ENCODE results near the gene ALDH9A1.
"Not testable (repeated sequence)": the region's sequence is repeated elsewhere in the genome, so short reads cannot be mapped to it uniquely, and the experiment has no call there.

The ALDH9A1 gene

DNA sequence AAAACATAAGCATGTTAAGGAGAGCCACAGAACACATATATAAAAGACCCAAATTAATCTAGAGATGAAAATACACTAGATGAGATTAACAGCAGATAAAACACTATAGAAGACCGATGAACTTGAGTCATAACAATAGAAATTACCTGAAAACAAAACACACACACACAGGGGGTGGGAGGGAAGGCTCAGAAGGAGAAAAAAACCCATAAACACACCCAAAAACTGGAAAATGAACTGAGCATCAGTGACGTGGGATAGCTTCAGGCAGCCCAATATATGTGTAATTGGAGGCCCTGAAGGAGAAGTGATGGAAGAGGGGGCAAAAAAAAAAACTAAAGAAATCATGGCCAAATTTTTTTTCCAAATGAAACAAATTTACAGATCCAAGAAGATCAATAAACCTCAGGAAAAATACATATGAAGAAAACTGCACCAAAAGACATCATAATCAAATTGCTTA lies 11.4 kb downstream of the ALDH9A1 start:
- DNase-seq (ENCODE audit: low read depth in 2 of 2), result no peak

DNA sequence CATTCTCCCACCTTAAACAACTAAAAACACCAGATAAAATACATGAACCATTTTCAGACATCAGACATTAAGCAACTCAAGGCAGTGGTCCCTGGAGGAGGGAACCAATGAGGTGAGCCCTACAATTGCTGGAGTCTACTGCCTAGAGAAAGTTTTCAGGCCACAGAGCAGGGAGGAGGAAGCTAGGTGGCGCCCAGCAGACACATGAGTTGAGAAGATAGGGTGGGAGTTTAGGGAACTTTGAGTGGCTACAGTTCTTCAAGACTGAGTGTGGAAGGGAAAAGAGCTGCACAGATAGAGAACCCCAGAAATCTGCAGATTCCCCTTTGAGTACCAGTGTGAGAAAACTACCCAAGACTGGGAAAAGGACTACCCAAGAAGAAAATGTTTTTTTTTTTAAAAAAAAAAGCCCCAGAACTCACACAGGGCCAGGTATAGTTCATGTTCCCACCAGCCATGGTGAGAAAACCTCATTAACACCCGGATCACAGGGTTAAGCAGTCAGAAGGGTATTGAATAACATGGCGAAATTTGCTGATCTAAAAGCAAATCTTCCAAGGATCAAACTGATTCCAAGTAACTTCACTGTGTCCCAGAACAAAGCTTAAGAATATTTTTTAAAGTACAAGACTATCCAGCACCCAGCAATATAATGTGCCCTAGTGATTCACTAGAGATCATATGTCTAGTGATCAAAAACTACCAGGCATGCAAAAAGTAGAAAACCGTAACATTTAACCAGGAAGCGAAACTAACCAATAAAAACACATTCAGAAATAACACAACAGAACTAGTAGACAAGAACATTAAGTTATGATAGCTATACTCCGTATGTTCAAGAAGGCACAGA lies 12.0 kb downstream of the ALDH9A1 start:
- no peak for DNase-seq (ENCODE audit: low read depth in 2 of 2)

DNA sequence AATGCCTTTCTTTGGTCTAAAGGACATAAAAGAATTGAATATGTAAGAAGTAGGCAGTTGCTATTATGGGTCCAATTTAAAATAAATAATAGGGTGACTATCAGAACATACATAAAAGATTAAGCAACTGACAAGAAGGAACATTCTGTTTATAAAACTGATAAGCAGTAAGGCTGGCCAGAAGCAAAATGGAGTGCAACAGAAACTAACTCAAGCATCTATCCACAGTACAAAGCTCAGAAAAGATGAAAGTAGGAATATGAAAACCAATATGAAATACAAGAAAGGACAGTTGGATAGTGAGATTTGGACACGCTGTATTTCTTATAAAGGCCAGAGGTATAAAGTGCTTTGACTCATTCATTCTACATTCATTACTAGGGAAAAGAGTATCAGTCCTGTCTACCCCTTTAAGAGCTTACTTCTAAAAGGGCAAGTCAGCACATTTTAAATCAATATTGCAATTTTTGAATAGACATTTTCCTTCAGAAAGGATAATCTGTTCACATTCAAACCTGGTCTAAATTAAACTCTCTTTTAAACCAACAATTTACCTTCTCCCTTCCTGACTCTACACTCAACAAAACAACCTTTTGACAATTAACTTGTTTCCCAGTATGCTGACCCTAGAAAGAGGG lies 14.4 kb downstream of the ALDH9A1 start:
- no peak for DNase-seq (ENCODE audit: low read depth in 2 of 2)

DNA sequence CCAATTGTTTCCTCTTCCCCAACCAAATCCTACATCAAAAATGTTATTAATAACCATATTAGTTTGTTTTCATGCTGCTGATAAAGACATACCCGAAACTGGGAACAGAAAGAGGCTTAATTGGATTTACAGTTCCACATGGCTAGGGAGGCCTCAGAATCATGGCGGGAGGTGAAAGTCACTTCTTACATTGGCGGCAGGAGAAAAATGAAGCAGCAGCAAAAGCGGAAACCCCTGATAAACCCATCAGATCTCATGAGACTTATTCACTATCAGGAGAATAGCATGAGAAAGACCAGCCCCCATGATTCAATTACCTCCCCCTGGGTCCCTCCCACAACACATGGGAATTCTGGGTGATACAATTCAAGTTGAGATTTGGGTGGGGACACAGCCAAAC lies 17.6 kb downstream of the ALDH9A1 start:
- DNase-seq (ENCODE audit: low read depth in 2 of 2), result not testable (repeated sequence)

DNA sequence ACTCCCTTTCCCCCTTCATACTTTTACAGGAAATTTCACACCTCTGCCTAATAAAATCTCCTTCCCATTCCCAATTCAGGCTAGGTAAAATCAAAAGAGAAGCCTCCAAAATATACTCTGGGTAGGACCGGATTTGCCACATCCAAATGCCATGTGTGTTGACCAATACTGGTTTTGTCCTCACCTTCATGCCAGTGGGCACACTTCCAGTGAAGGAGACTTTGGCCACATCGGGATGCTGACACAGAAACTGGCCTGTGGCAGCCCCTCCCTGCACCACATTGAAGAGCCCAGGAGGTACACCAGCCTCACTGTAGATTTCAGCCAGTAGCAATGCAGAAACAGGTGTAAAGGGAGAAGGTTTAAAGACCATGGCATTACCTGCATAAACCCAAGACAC lies 18.1 kb downstream of the ALDH9A1 start:
- DNase-seq (ENCODE audit: low read depth in 2 of 2), result no peak

DNA sequence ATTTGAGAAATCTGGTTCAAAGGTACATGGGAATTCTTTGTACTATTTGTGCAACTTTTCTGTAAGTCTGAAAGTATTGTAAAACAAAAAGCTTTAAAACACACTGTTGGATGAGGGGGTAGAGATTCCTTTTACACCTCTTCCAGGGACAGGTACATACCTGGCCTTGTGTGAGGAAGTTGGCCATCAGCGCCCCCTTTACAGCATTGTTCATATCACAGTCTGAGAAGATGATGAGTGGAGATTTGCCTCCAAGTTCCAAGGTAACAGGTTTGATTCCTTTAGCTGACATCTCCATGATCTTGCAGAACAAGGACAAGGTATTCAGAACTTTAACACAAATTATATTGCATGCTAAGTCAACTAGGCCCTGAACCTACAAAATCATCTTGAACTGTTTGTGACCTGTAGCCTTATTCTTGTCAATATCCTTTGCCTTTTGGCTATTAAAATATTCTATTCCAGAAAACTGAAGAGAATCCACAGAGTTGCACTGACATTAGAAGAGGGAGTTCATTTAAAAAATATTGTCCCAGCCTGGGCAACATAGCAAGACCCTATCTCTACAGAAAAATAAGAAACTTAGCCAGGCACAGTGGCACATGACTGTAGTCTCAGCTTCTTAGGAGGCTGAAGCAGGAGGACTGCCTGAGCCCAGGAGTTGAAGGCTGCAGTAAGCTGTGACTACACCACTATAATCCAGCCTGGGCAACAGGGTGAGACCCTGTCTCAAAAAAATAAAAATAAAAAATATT lies 18.9 kb downstream of the ALDH9A1 start:
- DNase-seq (ENCODE audit: low read depth in 2 of 2), result no peak

DNA sequence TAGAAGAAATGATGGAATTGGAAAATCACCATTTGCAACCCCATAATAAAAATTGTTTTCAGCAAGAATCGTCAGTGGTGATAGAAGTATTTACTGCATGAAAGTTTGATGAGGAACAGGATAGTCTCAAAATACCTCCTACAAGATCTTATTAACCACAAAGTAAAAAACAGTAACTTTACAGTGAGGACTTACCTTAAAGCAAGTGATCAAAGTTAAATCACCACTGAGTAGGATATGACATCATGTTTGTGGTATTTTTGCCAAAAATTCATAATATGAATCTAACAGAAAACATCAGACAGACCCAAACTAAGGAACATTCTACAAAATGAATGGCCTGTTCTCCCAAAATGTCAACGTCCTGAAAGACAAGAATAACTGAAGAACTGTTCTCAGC lies 19.9 kb downstream of the ALDH9A1 start:
- DNase-seq (ENCODE audit: low read depth in 2 of 2), result no peak

DNA sequence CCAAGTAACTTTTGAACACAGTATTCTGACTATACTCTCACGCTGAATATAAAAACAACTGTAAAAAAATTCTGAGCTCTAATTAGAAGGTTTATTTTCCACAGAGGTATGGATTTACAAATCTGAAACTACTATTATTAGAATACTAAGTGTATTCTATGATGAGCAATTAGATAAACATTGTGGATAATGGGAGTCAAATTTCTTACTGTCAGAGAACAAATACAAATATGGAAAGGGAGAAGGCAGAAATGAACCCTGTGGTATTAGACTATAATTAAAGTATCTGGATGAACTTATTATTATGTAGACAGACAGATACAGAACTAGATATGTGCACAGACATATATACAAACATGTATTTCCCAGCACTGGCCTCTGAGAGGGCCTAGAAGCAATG lies 22.6 kb downstream of the ALDH9A1 start:
- DNase-seq (ENCODE audit: low read depth in 2 of 2), result no peak

DNA sequence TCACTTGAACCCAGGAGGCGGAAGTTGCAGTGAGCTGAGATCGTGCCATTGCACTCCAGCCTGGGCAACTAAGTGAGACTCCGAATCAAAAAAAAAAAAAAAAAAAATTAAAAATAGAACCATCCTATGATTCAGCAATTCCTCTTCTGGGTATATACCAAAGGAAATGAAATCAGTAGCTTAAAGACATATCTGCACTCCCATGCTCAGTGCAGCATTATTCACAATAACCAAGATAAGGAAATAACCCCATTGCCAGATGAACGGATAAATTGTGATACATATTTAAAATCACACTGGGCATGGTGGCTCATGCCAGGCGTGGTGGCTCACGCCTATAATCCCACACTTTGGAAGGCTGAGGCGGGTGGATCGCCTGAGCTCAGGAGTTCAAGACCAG lies 23.8 kb downstream of the ALDH9A1 start:
- DNase-seq (ENCODE audit: low read depth in 2 of 2), result no peak

DNA sequence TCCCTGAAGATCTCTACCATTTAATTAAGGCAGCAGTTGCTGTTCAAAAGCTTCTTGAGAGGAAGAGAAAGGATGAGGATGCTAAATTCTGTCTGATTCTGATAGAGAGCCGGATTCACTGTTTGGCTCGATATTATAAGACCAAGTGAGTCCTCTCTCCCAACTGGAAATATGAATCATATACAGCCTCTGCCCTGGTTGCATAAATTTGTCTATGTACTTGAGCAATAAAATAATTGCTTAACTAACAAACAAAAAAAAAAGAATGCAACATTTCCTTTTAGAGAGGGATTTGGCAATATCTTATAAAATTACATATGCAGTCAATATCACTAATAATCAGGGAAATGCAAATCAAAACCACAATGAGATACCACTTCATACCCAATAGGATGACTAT lies 26.8 kb downstream of the ALDH9A1 start:
- DNase-seq (ENCODE audit: low read depth in 2 of 2), result no peak

DNA sequence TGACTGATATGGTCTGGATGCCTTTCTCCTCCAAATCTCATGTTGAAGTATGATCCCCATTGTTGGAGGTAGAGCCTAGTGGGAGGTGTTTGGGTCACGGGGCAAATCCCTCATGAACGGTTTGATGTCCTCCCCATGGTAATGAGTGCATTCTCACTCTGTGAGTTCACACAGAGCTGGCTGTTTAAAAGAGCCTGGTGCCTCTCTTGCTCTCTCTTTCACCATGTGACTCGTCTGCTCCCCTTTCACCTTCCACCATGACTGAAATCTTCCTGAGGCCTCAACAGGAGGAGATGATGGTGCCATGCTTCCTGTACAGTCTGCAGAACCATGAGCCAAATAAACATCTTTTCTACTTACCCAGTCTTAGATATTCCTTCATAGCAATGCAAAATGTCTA lies 30.2 kb downstream of the ALDH9A1 start:
- no peak for DNase-seq (ENCODE audit: low read depth in 2 of 2)

DNA sequence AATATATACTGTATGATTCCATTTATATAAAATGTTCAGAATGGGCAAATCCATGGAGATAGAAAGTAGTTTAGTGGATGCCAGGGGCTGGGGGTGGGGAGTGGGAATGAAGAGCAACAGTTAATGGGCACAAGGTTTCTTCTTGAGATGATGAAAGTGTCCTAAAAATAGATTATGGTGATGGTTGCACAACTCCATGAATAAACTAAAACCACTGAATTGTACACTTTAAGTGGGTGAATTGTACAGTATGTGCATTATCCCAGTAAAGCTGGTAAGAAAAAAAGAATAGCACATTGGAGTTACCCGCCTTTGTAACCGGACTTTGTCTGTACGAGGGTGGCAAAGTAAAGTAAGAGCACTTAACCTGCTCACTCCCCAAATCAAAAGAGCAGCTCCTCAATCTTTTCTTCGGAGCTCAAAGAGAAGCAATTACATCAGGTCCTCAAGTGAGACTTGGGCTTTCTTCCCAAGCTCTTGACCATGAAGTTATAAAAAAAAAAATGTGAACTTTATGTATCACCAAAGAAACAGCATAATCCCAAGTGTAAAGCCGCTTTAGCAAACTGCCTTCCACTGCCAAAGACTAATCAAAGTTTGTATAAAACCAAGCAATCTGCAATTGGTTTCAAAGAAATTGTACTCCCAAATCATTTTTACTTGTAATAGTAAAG lies 32.1 kb downstream of the ALDH9A1 start:
- DNase-seq (ENCODE audit: low read depth in 2 of 2), result no peak

DNA sequence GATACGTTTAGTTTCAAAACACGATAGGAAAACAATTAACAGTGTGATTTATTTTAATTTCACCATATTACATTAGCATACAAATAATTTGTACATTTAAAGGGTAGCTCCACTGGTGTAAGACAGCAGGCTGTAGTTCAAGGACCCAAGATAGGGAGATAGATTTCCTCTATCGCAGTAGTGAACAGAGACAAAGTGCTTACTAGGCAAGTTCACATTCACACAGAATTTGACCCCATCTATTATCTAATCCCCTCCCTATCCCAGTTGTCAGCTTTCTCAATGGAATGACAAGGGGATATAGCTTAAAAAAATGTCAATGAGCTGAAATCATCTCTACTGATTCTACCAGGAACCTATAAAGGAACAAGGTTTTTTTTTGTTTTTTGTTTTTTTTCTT lies 36.2 kb downstream of the ALDH9A1 start:
- DNase-seq (ENCODE audit: low read depth in 2 of 2), result no peak

DNA sequence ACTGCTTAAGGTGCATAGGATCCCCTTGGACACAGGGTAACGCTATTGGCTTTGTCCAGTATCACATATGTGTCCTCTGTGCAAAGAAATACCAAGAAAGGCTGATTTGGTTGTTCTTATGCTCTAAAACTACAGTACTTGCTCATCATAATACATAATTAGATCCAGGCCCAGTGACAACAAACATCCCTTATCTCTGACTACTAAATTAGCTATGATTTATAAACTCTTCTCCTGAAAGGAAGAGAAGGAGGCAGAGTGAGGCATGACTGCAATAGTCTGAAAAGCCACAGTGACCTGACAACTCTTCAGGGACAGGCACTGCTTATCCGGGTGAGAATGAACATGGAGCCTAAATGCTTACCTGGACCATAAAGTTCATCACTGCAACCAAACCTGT lies 36.7 kb downstream of the ALDH9A1 start:
- no peak for DNase-seq (ENCODE audit: low read depth in 2 of 2)

DNA sequence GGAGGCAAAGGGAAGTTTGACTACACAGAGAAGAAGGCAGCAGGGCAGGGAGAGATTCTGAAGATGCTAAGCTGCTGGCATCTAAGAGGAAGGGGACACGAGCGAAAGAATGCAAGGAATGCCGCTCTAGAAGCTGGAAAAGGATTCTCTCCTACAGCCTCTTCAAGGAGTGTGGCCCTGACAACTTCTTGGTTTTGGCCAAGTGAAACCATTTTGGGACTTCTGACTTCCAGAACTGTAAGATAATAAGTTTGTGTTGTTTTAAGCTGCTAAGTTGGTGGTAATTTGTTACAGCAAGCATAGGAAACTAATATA lies 38.8 kb downstream of the ALDH9A1 start:
- no peak for DNase-seq (ENCODE audit: low read depth in 2 of 2)

DNA sequence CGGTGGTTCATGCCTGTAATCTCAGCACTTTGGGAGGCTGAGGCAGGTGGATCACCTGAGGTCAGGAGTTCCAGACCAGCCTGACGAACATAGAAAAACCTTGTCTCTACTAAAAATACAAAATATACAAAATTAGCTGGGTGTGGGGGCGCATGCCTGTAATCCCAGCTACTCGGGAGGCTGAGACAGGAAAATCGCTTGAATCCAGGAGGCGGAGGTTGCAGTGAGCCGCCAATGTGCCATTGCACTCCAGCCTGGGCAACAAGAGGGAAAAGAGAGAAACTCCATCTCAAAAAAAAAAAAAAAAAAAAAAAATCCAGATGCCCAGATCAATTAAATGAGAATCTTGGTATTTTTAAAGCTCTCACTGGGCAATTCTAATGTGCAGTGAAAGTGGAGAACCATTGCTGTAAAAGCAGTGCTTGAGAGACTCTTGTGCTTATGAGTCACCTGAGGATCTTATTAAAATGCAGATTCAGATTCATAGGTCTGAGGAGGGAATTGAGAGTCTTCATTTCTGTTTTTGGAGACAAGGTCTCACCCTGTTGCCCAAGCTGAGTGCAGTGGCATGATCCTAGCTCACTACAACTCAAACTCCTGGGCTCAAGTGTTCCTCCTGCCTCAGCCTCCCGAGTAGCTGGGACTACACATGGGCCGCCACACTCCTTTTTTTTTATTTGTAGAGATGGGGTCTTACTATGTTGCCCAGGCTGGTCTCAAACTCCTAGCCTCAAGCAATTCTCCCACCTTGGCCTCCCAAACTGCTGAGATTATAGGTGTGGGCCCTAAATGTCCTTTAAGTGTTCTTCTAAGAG lies 39.4 kb downstream of the ALDH9A1 start:
- not testable (repeated sequence) for DNase-seq (ENCODE audit: low read depth in 2 of 2)

DNA sequence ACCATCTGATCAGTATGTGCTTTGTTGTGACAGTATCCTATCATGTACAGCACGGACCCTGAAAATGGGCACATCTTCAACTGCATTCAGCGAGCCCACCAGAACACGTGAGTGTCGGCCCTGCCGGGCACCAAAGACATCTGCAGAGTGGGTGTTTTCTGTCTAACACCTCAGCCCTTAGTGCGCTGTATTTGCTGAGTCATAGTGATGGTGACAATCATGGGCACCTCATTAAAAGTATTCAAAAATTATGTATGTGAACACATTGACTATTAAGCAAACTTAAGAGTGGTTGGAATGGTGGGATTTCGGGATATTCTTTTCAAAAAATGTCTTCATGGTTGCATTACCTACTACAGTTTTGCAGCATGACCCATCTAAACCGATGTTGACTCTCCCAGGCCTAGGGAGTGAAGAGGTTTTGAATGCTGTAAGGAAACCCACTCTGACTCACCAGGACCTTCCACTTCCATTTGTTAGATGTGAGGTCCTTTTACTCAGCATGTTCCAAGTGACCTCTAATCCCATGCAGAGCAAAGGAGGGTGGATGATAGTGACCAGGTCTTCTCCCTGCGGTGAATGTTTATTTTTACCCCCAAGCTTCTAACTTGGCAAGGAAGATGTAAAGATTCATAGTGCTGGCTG lies 47.3 kb downstream of the ALDH9A1 start:
- DNase-seq (ENCODE audit: low read depth in 2 of 2), result no peak

DNA sequence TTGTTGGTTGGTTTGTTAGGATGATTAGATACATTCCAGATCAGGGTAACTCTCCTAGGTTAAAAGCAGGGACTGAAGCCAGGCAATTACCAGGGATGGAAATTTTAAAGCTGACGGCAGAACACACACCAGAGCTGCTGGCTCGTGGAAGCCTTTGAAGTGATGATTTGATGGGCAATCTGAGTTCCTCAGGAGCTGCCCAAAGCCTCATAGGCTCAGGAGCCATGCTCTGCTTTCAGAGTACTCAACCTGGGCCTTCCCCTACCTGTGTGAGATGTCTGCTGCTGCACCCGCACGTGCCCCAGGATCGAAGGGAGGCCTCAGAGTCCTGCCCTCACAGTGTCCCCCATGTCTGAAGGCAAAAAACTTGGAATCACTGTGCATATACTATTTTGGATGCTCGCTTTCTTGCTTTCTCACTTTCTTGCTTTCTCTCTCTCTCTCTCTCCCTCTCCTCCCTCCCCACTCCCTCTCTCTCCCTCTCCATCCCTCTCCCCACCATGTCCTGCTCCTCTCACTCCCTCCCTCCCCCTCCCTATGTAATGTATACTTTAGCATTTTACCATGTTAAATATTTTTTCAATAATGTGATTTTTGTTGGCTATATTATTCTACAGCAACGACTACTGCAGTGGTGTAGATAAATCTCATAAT lies 49.3 kb downstream of the ALDH9A1 start:
- DNase-seq (ENCODE audit: low read depth in 2 of 2), result no peak

DNA sequence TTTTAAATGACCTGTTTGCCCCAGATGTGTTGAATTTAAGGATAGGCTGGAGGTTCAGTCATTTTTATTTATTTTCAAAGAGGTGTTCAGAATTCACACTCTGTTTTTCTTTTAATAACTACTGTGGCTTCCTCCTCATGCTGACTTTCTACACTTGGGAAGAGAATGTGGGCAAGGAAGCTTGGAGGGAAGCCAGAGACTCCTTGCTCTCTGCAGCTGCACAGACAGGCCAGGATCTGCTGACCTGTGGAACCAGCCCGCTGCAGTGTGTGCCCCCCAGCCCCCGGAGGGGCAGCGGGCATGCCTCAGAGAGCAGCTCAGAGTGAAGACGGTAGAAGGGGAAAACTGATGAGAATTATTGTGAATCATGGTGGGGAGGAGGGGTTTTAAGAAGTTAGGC lies 50.4 kb downstream of the ALDH9A1 start:
- DNase-seq (ENCODE audit: low read depth in 2 of 2), result no peak

DNA sequence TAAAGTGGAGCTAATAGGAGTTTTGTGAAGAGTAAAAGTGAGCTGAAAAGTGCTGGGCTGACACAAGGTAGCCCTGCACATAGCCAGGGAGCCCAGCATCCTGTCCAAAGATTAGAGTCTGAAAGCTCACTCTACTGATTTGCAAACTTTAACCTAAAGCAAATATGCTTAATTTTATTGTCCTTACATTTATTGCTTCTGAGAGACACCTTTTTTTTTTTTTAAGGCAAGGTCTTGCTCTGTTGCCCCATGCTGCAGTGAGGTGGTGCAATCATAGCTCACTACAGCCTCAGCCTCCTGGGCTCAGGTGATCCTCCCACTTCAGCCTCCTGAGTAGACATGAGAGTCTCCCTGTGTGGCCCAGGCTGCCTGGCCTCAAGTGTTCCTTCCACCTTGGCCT lies 50.8 kb downstream of the ALDH9A1 start:
- DNase-seq (ENCODE audit: low read depth in 2 of 2), result no peak
